GM23338 (cell line): ENCODE measurements around the gene SCAPER. TPM values are rescaled to one million over a fixed set of nuclear protein-coding genes. Genes with fewer than 3 reads are reported as not detected.
A peak's percentile ranks its signal among the peaks of the same experiment; 100 is the strongest.

Source experiments
- ATAC-seq: fragments of 200-7000 bp; cut with Tn5 transposase; 3 replicates; pipeline ENCODE4 v1.9.1; 2020
- DNase-seq: peaks from one replicate; pipeline ENCODE4 v3.0.0-alpha.2; 2015; ENCODE audit warnings: low spot score
- H2AFZ ChIP-seq: fragments of 200-600 bp; sonication (generic); 2 replicates; pipeline ENCODE4 v1.8.0; 2016; ENCODE audit warnings: antibody characterized with exemption, mild to moderate bottlenecking, moderate library complexity
- H3F3A ChIP-seq: fragments of 200-600 bp; sonication (generic); replicated peaks from 2 replicates; pipeline ENCODE4 v1.8.0; 2017; ENCODE audit warnings: antibody characterized with exemption, mixed run types, low read depth
- H3K27ac ChIP-seq: fragments of 200-600 bp; sonication (generic); 2 replicates; pipeline ENCODE4 v1.6.1; 2016; ENCODE audit warnings: low read depth
- H3K27me3 ChIP-seq: fragments of 200-600 bp; sonication (generic); 2 replicates; pipeline ENCODE4 v1.8.0; 2016; ENCODE audit warnings: mild to moderate bottlenecking, mixed run types, moderate library complexity; ENCODE audit not compliant: insufficient read depth
- H3K36me3 ChIP-seq: fragments of 200-600 bp; sonication (generic); 2 replicates; pipeline ENCODE4 v1.8.0; 2016; ENCODE audit warnings: mild to moderate bottlenecking; ENCODE audit not compliant: insufficient read depth
- H3K4me1 ChIP-seq: fragments of 200-600 bp; sonication (generic); 2 replicates; pipeline ENCODE4 v1.8.0; 2016; ENCODE audit warnings: mild to moderate bottlenecking, moderate library complexity; ENCODE audit not compliant: insufficient read depth
- H3K4me2 ChIP-seq: fragments of 200-600 bp; sonication (generic); 2 replicates; pipeline ENCODE4 v1.7.1; 2017; ENCODE audit warnings: mixed run types
- H3K4me3 ChIP-seq: fragments of 200-600 bp; sonication (generic); 2 replicates; pipeline ENCODE4 v1.6.1; 2016; ENCODE audit warnings: mixed run types
- H3K79me2 ChIP-seq: fragments of 200-600 bp; sonication (generic); replicated peaks from 2 replicates; pipeline ENCODE4 v1.8.0; 2017; ENCODE audit warnings: mild to moderate bottlenecking; ENCODE audit not compliant: insufficient read depth
- H3K9me2 ChIP-seq: fragments of 200-600 bp; sonication (generic); 2 replicates; pipeline ENCODE4 v1.8.0; 2017; ENCODE audit not compliant: insufficient read depth
- H4K20me1 ChIP-seq: fragments of 200-600 bp; sonication (generic); replicated peaks from 2 replicates; pipeline ENCODE4 v1.8.0; 2017; ENCODE audit warnings: mild to moderate bottlenecking; ENCODE audit not compliant: insufficient read depth
- H3K27ac Mint-ChIP-seq: 2 replicates; pipeline ENCODE4 v1.8.0; 2020; ENCODE audit warnings: inconsistent platforms, mild to moderate bottlenecking, moderate library complexity, mixed read lengths
- H3K27me3 Mint-ChIP-seq: 3 replicates; pipeline ENCODE4 v1.8.0; 2022; ENCODE audit warnings: low read depth, mild to moderate bottlenecking, moderate library complexity, mixed read lengths, inconsistent platforms; ENCODE audit not compliant: insufficient read depth, poor library complexity
- H3K36me3 Mint-ChIP-seq: 3 replicates; pipeline ENCODE4 v1.8.0; 2021; ENCODE audit warnings: low read depth, mild to moderate bottlenecking, inconsistent platforms, moderate library complexity, mixed read lengths
- H3K4me1 Mint-ChIP-seq: 3 replicates; pipeline ENCODE4 v1.8.0; 2020; ENCODE audit warnings: mild to moderate bottlenecking, inconsistent platforms, mixed read lengths
- H3K4me3 Mint-ChIP-seq: 3 replicates; pipeline ENCODE4 v1.8.0; 2021; ENCODE audit warnings: moderate library complexity, mild to moderate bottlenecking, inconsistent platforms, mixed read lengths
- H3K9me3 Mint-ChIP-seq: 3 replicates; pipeline ENCODE4 v1.8.0; 2020; ENCODE audit warnings: moderate library complexity, mild to moderate bottlenecking, inconsistent platforms, mixed read lengths
- EZH2 ChIP-seq: fragments of 200-600 bp; sonication (generic); IDR thresholded peaks from one replicate; pipeline ENCODE4 v1.8.0; 2017; ENCODE audit warnings: antibody characterized with exemption, mild to moderate bottlenecking, low read depth; ENCODE audit not compliant: unreplicated experiment
- EZH2phosphoT487 ChIP-seq: fragments of 200-600 bp; sonication (generic); IDR thresholded peaks from one replicate; pipeline ENCODE4 v1.8.1; 2018; ENCODE audit warnings: antibody characterized with exemption; ENCODE audit not compliant: unreplicated experiment
- REST ChIP-seq: IDR thresholded peaks from one replicate; pipeline ENCODE4 v1.6.1; 2018; ENCODE audit warnings: antibody characterized with exemption; ENCODE audit not compliant: unreplicated experiment
- STAT1 ChIP-seq: IDR thresholded peaks from one replicate; pipeline ENCODE4 v1.6.1; 2016; ENCODE audit warnings: antibody characterized with exemption; ENCODE audit not compliant: unreplicated experiment
- ZNF114 ChIP-seq: fragments of 250-450 bp; sonication (Bioruptor Pico); IDR thresholded peaks from 2 replicates; pipeline ENCODE4 v1.5.0; 2020; ENCODE audit warnings: mild to moderate bottlenecking, moderate library complexity
- polyA plus RNA-seq: library from polyadenylated mRNA; unstranded; fragments of >200 nt; fragmentation: Nextera tagmentation; extraction: Ambion mirVana; gene quantifications from 2 replicates; pipeline ENCODE4 v1.2.1, GENCODE V29; 2016
- total RNA-seq: library from RNA; depleted of rRNA; stranded (reverse); fragments of >200 nt; shearing (Covaris generic); gene quantifications from 2 replicates; pipeline ENCODE4 v1.2.3, GENCODE V29; 2014
- TF ChIP-seq, protein P1 (sequence below): fragments of 250-450 bp; sonication (Bioruptor Pico); IDR thresholded peaks from 2 replicates; pipeline ENCODE4 v1.5.0; 2020; ENCODE audit warnings: mild to moderate bottlenecking, moderate library complexity

Gene SCAPER
- total and polyA plus RNA-seq, 2 experiments from 2014 or later, result 9.1 to 17.6 TPM

- H3K4me1 Mint-ChIP-seq, result peaks cover 50% of the 10 kb centered on the region
Observed at GRCh38 chr15:76338486-76339304, 566.4 kb downstream of the SCAPER start.

More at GRCh38 chr15:76338486-76339304, 566.4 kb downstream of the SCAPER start:
- Mint-ChIP-seq H3K9me3 (peaks cover 12% of the 10 kb centered on the region), H3K4me3 (peak overlapping the region; percentile 75), H3K27me3 (peaks cover 95% of the 10 kb centered on the region), H3K36me3 (peaks cover 2% of the 10 kb centered on the region; the same call in 2 of the 3 replicates), H3K27ac (no peak overlapping the region)
- DNase-seq (no peak), ATAC-seq (no peak; the same call in 2 of the 3 replicates)
- H2AFZ ChIP-seq, result peak overlapping the region; percentile 94; the same call in 1 of the 2 replicates
- H3K4me3 ChIP-seq, result peak overlapping the region; percentile 50
- peaks cover 95% of the 10 kb centered on the region for H3K27me3 ChIP-seq
- TF ChIP-seq STAT1 (no peak), EZH2phosphoT487 (peak; percentile 58), EZH2 (peak; percentile 75), ZNF114 (CRISPR knock-in tag) (no peak), REST (no peak)
- TF ChIP-seq, protein P1, sequence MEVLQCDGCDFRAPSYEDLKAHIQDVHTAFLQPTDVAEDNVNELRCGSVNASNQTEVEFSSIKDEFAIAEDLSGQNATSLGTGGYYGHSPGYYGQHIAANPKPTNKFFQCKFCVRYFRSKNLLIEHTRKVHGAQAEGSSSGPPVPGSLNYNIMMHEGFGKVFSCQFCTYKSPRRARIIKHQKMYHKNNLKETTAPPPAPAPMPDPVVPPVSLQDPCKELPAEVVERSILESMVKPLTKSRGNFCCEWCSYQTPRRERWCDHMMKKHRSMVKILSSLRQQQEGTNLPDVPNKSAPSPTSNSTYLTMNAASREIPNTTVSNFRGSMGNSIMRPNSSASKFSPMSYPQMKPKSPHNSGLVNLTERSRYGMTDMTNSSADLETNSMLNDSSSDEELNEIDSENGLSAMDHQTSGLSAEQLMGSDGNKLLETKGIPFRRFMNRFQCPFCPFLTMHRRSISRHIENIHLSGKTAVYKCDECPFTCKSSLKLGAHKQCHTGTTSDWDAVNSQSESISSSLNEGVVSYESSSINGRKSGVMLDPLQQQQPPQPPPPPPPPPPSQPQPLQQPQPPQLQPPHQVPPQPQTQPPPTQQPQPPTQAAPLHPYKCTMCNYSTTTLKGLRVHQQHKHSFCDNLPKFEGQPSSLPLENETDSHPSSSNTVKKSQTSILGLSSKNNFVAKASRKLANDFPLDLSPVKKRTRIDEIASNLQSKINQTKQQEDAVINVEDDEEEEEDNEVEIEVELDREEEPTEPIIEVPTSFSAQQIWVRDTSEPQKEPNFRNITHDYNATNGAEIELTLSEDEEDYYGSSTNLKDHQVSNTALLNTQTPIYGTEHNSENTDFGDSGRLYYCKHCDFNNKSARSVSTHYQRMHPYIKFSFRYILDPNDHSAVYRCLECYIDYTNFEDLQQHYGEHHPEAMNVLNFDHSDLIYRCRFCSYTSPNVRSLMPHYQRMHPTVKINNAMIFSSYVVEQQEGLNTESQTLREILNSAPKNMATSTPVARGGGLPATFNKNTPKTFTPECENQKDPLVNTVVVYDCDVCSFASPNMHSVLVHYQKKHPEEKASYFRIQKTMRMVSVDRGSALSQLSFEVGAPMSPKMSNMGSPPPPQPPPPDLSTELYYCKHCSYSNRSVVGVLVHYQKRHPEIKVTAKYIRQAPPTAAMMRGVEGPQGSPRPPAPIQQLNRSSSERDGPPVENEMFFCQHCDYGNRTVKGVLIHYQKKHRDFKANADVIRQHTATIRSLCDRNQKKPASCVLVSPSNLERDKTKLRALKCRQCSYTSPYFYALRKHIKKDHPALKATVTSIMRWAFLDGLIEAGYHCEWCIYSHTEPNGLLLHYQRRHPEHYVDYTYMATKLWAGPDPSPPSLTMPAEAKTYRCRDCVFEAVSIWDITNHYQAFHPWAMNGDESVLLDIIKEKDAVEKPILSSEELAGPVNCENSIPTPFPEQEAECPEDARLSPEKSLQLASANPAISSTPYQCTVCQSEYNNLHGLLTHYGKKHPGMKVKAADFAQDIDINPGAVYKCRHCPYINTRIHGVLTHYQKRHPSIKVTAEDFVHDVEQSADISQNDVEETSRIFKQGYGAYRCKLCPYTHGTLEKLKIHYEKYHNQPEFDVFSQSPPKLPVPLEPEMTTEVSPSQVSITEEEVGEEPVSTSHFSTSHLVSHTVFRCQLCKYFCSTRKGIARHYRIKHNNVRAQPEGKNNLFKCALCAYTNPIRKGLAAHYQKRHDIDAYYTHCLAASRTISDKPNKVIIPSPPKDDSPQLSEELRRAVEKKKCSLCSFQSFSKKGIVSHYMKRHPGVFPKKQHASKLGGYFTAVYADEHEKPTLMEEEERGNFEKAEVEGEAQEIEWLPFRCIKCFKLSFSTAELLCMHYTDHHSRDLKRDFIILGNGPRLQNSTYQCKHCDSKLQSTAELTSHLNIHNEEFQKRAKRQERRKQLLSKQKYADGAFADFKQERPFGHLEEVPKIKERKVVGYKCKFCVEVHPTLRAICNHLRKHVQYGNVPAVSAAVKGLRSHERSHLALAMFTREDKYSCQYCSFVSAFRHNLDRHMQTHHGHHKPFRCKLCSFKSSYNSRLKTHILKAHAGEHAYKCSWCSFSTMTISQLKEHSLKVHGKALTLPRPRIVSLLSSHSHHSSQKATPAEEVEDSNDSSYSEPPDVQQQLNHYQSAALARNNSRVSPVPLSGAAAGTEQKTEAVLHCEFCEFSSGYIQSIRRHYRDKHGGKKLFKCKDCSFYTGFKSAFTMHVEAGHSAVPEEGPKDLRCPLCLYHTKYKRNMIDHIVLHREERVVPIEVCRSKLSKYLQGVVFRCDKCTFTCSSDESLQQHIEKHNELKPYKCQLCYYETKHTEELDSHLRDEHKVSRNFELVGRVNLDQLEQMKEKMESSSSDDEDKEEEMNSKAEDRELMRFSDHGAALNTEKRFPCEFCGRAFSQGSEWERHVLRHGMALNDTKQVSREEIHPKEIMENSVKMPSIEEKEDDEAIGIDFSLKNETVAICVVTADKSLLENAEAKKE (CRISPR knock-in tag), result no peak
- no peaks in the 10 kb centered on the region for H3K79me2 ChIP-seq
- H3K9me2 ChIP-seq, result no peaks in the 10 kb centered on the region
- H3F3A ChIP-seq, result peaks cover 8% of the 10 kb centered on the region
- H3K4me1 ChIP-seq, result peaks cover 35% of the 10 kb centered on the region
- peak overlapping the region; percentile 86 for H3K4me2 ChIP-seq
- H3K27ac ChIP-seq, result no peak overlapping the region
- H3K36me3 ChIP-seq, result no peaks in the 10 kb centered on the region
- H4K20me1 ChIP-seq, result peaks cover 15% of the 10 kb centered on the region
